HEK293T (cell line): ENCODE measurements around the gene LYZL6.

Experiments used
- CTCF ChIA-PET: fragments of 350-600 bp; formaldehyde crosslinking; extraction: SDS; loops from one replicate; lab custom pipeline; 2021; ENCODE audit warnings: antibody characterized with exemption, inconsistent platforms; lab: Yijun Ruan, JAX
- POLR2A ChIA-PET: fragments of 350-600 bp; formaldehyde crosslinking; extraction: SDS; loops from one replicate; lab custom pipeline; 2020; ENCODE audit warnings: antibody characterized with exemption, inconsistent platforms; lab: Yijun Ruan, JAX
- DNase-seq: peaks from one replicate; pipeline ENCODE4 v3.0.0; 2012; ENCODE audit warnings: mixed read lengths; ENCODE audit errors: extremely low spot score
- ARNT ChIP-seq: fragments of 450-650 bp; IDR thresholded peaks from 2 replicates; pipeline ENCODE4 v1.6.1; 2017; ENCODE audit warnings: mild to moderate bottlenecking
- BHLHE40 ChIP-seq: fragments of 450-650 bp; IDR thresholded peaks from 2 replicates; pipeline ENCODE4 v1.6.1; 2016; ENCODE audit warnings: mild to moderate bottlenecking, moderate library complexity, borderline replicate concordance
- CTBP1 ChIP-seq: fragments of 450-650 bp; IDR thresholded peaks from 2 replicates; pipeline ENCODE4 v1.6.1; 2016; ENCODE audit warnings: borderline replicate concordance
- ELF4 ChIP-seq: fragments of 450-650 bp; IDR thresholded peaks from 2 replicates; pipeline ENCODE4 v1.6.1; 2017; ENCODE audit warnings: antibody characterized with exemption
- FOXA1 ChIP-seq: fragments of 450-650 bp; IDR thresholded peaks from 2 replicates; pipeline ENCODE4 v1.6.1; 2016; ENCODE audit warnings: mild to moderate bottlenecking
- FOXK2 ChIP-seq: fragments of 450-650 bp; IDR thresholded peaks from 2 replicates; pipeline ENCODE4 v1.6.1; 2016; ENCODE audit warnings: mild to moderate bottlenecking
- FOXM1 ChIP-seq: fragments of 450-650 bp; IDR thresholded peaks from 2 replicates; pipeline ENCODE4 v1.6.1; 2017; ENCODE audit warnings: mild to moderate bottlenecking, borderline replicate concordance
- HDGF ChIP-seq: fragments of 450-650 bp; IDR thresholded peaks from 2 replicates; pipeline ENCODE4 v1.6.1; 2017; ENCODE audit warnings: antibody characterized with exemption, borderline replicate concordance
- L3MBTL2 ChIP-seq: fragments of 450-650 bp; conservative IDR thresholded peaks from 2 replicates; pipeline ENCODE4 v1.6.1; 2016; ENCODE audit warnings: mild to moderate bottlenecking
- LEF1 ChIP-seq: fragments of 450-650 bp; IDR thresholded peaks from 2 replicates; pipeline ENCODE4 v1.6.1; 2017; ENCODE audit warnings: mild to moderate bottlenecking, borderline replicate concordance
- NFRKB ChIP-seq: fragments of 450-650 bp; IDR thresholded peaks from 2 replicates; pipeline ENCODE4 v1.6.1; 2016; ENCODE audit warnings: mild to moderate bottlenecking, moderate library complexity
- SP1 ChIP-seq: fragments of 450-650 bp; IDR thresholded peaks from 2 replicates; pipeline ENCODE4 v1.6.1; 2017
- SUZ12 ChIP-seq: fragments of 450-650 bp; IDR thresholded peaks from 2 replicates; pipeline ENCODE4 v1.6.1; 2016; ENCODE audit warnings: mild to moderate bottlenecking
- TARDBP ChIP-seq: fragments of 450-650 bp; IDR thresholded peaks from 2 replicates; pipeline ENCODE4 v1.6.1; 2016
- ZNF384 ChIP-seq: fragments of 450-650 bp; IDR thresholded peaks from 2 replicates; pipeline ENCODE4 v1.6.1; 2016
- TF ChIP-seq, protein P1 (sequence below): fragments of 450-650 bp; IDR thresholded peaks from 2 replicates; pipeline ENCODE4 v1.6.1; 2016

LYZL6 gene

GRCh38 chr17:35982409-35983191 lies 39.1 kb upstream of the LYZL6 start:
- POLR2A ChIA-PET, result no interaction called here
- CTCF ChIA-PET, result interaction anchor here (0.5 to 3.6 kb wide), 4 partner anchors 90 to 501 kb away, joined by 3 to 14 read pairs (median 8); no protein-coding TSS in a partner anchor
- DNase-seq, result no peak
- TF ChIP-seq FOXM1, result no peak
- no peak for TF ChIP-seq SUZ12
- TF ChIP-seq LEF1, result no peak
- TF ChIP-seq HDGF, result no peak
- no peak for TF ChIP-seq ELF4
- no peak for TF ChIP-seq FOXK2
- TF ChIP-seq, protein P1, sequence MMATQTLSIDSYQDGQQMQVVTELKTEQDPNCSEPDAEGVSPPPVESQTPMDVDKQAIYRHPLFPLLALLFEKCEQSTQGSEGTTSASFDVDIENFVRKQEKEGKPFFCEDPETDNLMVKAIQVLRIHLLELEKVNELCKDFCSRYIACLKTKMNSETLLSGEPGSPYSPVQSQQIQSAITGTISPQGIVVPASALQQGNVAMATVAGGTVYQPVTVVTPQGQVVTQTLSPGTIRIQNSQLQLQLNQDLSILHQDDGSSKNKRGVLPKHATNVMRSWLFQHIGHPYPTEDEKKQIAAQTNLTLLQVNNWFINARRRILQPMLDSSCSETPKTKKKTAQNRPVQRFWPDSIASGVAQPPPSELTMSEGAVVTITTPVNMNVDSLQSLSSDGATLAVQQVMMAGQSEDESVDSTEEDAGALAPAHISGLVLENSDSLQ, result no peak
- TF ChIP-seq SP1, result no peak
- no peak for TF ChIP-seq BHLHE40
- TF ChIP-seq ARNT, result no peak
- no peak for TF ChIP-seq TARDBP
- no peak for TF ChIP-seq FOXA1
- no peak for TF ChIP-seq ZNF384
- TF ChIP-seq L3MBTL2, result no peak
- TF ChIP-seq CTBP1, result no peak

- TF ChIP-seq NFRKB (no peak), TARDBP (no peak), L3MBTL2 (no peak), ELF4 (no peak), FOXM1 (no peak), ARNT (no peak), ZNF384 (no peak), CTBP1 (no peak), FOXA1 (no peak)
- ChIA-PET CTCF (interaction anchor here (0.6 to 3.6 kb wide), 7 partner anchors 10 to 501 kb away, joined by 3 to 14 read pairs (median 4); partner anchors contain the start of gene CCL18), POLR2A (no interaction called here)
- DNase-seq, result no peak
Observed at GRCh38 chr17:35981908-35982330, 38.4 kb upstream of the LYZL6 start.

DNA sequence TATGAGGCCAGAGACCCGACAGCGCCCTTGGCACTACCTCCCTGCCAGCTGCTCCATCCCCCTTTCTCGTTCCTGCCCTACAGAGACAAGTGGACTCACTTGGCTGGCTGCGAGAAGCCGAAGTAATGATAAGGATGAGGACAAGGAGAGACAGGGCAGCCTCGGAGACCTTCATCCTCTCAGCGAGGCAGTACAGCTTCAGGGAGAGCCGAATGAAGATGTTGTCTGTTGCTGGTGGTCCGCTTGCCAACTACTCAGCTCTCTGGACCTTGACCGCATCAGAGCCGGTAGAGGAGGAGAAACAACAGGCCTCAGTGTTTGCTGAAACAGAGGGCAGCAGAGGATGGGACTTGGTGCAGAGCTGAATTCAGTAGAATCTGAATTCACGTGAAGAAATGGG lies 37.7 kb upstream of the LYZL6 start, which contains the start of gene CCL16:
Gene CCL16, minus strand, starts transcription at position 252 of the 400 bp plus-strand sequence. Its CDS starts 77 bp downstream, at position 175.
- ChIA-PET CTCF (interaction anchor here (0.5 to 3.6 kb wide), 6 partner anchors 10 to 168 kb away, joined by 3 to 14 read pairs (median 8); no protein-coding TSS in a partner anchor), POLR2A (no interaction called here)
- no peak for TF ChIP-seq SUZ12
- TF ChIP-seq ELF4, result no peak
- no peak for TF ChIP-seq HDGF
- TF ChIP-seq LEF1, result no peak
- TF ChIP-seq L3MBTL2, result no peak
- TF ChIP-seq BHLHE40, result no peak
- no peak for TF ChIP-seq ARNT
- TF ChIP-seq FOXM1, result no peak
- no peak for TF ChIP-seq ZNF384
- TF ChIP-seq, protein P1, result no peak
- no peak for TF ChIP-seq SP1
- TF ChIP-seq TARDBP, result no peak
- TF ChIP-seq FOXA1, result no peak
- no peak for TF ChIP-seq CTBP1
- TF ChIP-seq FOXK2, result no peak
- no peak for TF ChIP-seq NFRKB
- DNase-seq, result no peak

GRCh38 chr17:35978346-35978745 lies 34.8 kb upstream of the LYZL6 start:
- TF ChIP-seq ZNF384, result no peak
- no peak for TF ChIP-seq HDGF
- TF ChIP-seq FOXK2, result no peak
- no peak for TF ChIP-seq BHLHE40
- no peak for TF ChIP-seq L3MBTL2
- no peak for TF ChIP-seq FOXA1
- TF ChIP-seq CTBP1, result no peak
- no peak for TF ChIP-seq LEF1
- TF ChIP-seq ELF4, result no peak
- no peak for TF ChIP-seq TARDBP
- no peak for TF ChIP-seq SUZ12
- TF ChIP-seq FOXM1, result no peak
- DNase-seq, result no peak
- CTCF ChIA-PET, result interaction anchor here (0.6 to 2.0 kb wide), 4 partner anchors 39 to 170 kb away, joined by 3 to 10 read pairs (median 6); no protein-coding TSS in a partner anchor
- POLR2A ChIA-PET, result no interaction called here

DNA sequence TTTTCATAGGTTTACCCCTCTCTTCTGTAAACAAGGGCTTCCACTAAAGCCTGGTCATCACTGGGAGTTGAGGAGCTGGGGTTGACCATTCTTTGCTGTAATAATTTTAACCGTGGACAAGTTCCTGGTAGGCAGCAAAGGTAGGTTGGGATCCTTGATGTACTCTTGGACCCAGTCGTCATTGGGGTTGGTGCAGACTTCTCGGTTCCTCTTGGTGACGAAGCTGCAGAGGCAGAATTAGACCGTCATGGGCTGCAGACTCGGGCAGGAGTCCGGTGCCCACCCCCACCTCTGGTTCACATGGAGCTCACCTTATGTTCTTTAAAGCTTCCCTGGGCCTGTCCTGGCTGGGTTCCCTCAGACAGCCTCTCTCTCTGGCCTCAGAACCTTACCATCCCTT lies 34.0 kb upstream of the LYZL6 start:
- no peak for DNase-seq
- TF ChIP-seq L3MBTL2 (no peak), LEF1 (no peak), BHLHE40 (no peak), TARDBP (no peak), ELF4 (no peak), FOXM1 (no peak), NFRKB (no peak), SP1 (no peak), SUZ12 (no peak), HDGF (no peak), FOXA1 (no peak), ARNT (no peak), ZNF384 (no peak), FOXK2 (no peak), CTBP1 (no peak)
- TF ChIP-seq, protein P1, result no peak
- ChIA-PET POLR2A (no interaction called here), CTCF (interaction anchor here (0.6 to 2.0 kb wide), 3 partner anchors 39 to 171 kb away, joined by 3 to 10 read pairs (median 9); no protein-coding TSS in a partner anchor)
